ENCODE results near the gene MAPRE2.
"Not testable (repeated sequence)": the region's sequence is repeated elsewhere in the genome, so short reads cannot be mapped to it uniquely, and the experiment has no call there.

Gene MAPRE2

DNA sequence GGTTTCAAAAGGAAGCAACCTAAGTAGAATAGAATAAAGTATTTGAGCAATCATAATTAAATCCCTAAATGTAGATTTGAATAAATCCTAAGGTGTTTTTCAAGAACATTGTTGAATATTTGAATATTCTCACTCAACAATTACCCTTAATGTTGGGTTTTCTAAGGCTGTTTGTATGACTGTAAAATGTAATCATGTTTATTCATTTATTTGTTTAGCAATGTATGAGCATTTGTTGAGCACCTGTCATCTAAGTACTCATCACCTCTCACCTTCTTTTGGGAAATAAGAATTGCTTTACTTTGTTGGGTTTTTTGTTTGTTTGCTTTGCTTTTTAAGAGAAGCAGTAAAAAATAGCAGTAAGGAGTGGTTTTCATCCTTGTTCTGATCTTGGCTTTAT is 66.0 kb downstream of the MAPRE2 start:
- TF ChIP-seq, protein P1, sequence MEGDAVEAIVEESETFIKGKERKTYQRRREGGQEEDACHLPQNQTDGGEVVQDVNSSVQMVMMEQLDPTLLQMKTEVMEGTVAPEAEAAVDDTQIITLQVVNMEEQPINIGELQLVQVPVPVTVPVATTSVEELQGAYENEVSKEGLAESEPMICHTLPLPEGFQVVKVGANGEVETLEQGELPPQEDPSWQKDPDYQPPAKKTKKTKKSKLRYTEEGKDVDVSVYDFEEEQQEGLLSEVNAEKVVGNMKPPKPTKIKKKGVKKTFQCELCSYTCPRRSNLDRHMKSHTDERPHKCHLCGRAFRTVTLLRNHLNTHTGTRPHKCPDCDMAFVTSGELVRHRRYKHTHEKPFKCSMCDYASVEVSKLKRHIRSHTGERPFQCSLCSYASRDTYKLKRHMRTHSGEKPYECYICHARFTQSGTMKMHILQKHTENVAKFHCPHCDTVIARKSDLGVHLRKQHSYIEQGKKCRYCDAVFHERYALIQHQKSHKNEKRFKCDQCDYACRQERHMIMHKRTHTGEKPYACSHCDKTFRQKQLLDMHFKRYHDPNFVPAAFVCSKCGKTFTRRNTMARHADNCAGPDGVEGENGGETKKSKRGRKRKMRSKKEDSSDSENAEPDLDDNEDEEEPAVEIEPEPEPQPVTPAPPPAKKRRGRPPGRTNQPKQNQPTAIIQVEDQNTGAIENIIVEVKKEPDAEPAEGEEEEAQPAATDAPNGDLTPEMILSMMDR (IDR thresholded peaks at IDR 0.05; ENCODE audit: low read length), result no peak
- TF ChIP-seq EZH2 (optimal IDR thresholded peaks at IDR 0.05; ENCODE audit: low read depth, low read length) (no peak), EZH2phosphoT487 (IDR thresholded peaks at IDR 0.05; ENCODE audit: low read length) (no peak)
- Histone ChIP-seq H4K20me1 (ENCODE audit: insufficient read depth, low read length) (no peaks in the 10 kb centered on the region), H3F3A (ENCODE audit: insufficient read depth, low read length) (no peaks in the 10 kb centered on the region), H3K27me3 (replicated peaks; ENCODE audit: insufficient read depth, low read length) (no peaks in the 10 kb centered on the region), H3K9me3 (replicated peaks; ENCODE audit: insufficient read depth, low read length) (no peaks in the 10 kb centered on the region), H3K4me2 (ENCODE audit: low read depth, low read length) (no peak overlapping the region), H3K4me1 (ENCODE audit: low read length) (no peaks in the 10 kb centered on the region), H3K36me3 (replicated peaks; ENCODE audit: insufficient read depth, low read length) (no peaks in the 10 kb centered on the region), H3K27ac (ENCODE audit: low read length) (no peak overlapping the region), H3K9ac (ENCODE audit: low read length) (no peak overlapping the region), H3K9me2 (replicated peaks; ENCODE audit: insufficient read depth, low read length) (no peaks in the 10 kb centered on the region), H2AFZ (ENCODE audit: low read length) (no peak overlapping the region), H3K4me3 (ENCODE audit: low read length) (no peak overlapping the region), H3K79me2 (ENCODE audit: low read length) (no peaks in the 10 kb centered on the region)
- DNase-seq, result no peak

DNA sequence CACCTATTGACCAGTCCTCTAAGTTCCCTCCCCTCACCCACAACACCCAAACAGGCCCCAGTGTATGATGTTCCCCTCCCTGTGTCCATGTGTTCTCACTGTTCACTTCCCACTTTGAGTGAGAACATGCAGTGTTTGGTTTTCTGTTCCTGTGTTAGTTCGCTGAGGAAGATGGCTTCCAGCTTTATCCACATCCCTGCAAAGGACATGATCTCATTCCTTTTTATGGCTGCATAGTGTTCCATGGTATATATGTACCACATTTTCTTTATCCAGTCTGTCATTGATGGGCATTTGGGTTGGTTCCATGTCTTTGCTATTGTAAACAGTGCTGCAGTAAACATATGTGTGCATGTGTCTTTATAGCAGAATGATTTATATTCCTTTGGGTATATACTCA is 66.9 kb downstream of the MAPRE2 start:
- not testable (repeated sequence) for H4K20me1 ChIP-seq (ENCODE audit: insufficient read depth, low read length); H3K4me3 ChIP-seq (ENCODE audit: low read length); H3K36me3 ChIP-seq (replicated peaks; ENCODE audit: insufficient read depth, low read length); H3K4me2 ChIP-seq (ENCODE audit: low read depth, low read length); H3K4me1 ChIP-seq (ENCODE audit: low read length); H3K79me2 ChIP-seq (ENCODE audit: low read length); H3K9me2 ChIP-seq (replicated peaks; ENCODE audit: insufficient read depth, low read length); H3F3A ChIP-seq (ENCODE audit: insufficient read depth, low read length); H3K9me3 ChIP-seq (replicated peaks; ENCODE audit: insufficient read depth, low read length); H3K9ac ChIP-seq (ENCODE audit: low read length); H2AFZ ChIP-seq (ENCODE audit: low read length); H3K27ac ChIP-seq (ENCODE audit: low read length); DNase-seq; H3K27me3 ChIP-seq (replicated peaks; ENCODE audit: insufficient read depth, low read length)

DNA sequence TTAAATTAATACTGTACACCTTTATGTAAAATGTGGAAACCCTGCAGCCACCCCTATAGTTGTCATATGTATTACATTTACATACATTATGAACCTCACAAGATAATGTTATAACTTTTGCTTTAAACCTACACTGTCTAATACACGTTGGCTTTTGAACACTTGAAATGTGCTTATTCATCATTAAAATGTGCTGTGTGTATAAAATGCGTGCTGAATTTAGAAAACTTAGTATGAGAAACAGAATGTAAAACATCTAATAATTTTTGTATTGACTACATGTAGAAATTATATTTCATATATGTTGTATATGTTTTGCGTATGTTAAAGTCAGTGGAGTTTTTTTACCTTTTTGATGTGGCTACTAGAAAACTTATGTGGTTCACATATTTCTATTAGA is 68.8 kb downstream of the MAPRE2 start:
- Histone ChIP-seq H3K9me2 (replicated peaks; ENCODE audit: insufficient read depth, low read length) (no peaks in the 10 kb centered on the region), H3K27ac (ENCODE audit: low read length) (no peak overlapping the region), H3K79me2 (ENCODE audit: low read length) (no peaks in the 10 kb centered on the region), H3K9ac (ENCODE audit: low read length) (no peak overlapping the region), H3K4me2 (ENCODE audit: low read depth, low read length) (no peak overlapping the region), H3K4me3 (ENCODE audit: low read length) (no peak overlapping the region), H2AFZ (ENCODE audit: low read length) (no peak overlapping the region), H3K9me3 (replicated peaks; ENCODE audit: insufficient read depth, low read length) (no peaks in the 10 kb centered on the region), H4K20me1 (ENCODE audit: insufficient read depth, low read length) (no peaks in the 10 kb centered on the region), H3K36me3 (replicated peaks; ENCODE audit: insufficient read depth, low read length) (no peaks in the 10 kb centered on the region), H3K4me1 (ENCODE audit: low read length) (no peaks in the 10 kb centered on the region), H3K27me3 (replicated peaks; ENCODE audit: insufficient read depth, low read length) (no peaks in the 10 kb centered on the region), H3F3A (ENCODE audit: insufficient read depth, low read length) (no peaks in the 10 kb centered on the region)
- TF ChIP-seq EZH2 (optimal IDR thresholded peaks at IDR 0.05; ENCODE audit: low read depth, low read length), result no peak
- TF ChIP-seq EZH2phosphoT487 (IDR thresholded peaks at IDR 0.05; ENCODE audit: low read length), result no peak
- TF ChIP-seq, protein P1 (IDR thresholded peaks at IDR 0.05; ENCODE audit: low read length), result no peak
- DNase-seq, result no peak

DNA sequence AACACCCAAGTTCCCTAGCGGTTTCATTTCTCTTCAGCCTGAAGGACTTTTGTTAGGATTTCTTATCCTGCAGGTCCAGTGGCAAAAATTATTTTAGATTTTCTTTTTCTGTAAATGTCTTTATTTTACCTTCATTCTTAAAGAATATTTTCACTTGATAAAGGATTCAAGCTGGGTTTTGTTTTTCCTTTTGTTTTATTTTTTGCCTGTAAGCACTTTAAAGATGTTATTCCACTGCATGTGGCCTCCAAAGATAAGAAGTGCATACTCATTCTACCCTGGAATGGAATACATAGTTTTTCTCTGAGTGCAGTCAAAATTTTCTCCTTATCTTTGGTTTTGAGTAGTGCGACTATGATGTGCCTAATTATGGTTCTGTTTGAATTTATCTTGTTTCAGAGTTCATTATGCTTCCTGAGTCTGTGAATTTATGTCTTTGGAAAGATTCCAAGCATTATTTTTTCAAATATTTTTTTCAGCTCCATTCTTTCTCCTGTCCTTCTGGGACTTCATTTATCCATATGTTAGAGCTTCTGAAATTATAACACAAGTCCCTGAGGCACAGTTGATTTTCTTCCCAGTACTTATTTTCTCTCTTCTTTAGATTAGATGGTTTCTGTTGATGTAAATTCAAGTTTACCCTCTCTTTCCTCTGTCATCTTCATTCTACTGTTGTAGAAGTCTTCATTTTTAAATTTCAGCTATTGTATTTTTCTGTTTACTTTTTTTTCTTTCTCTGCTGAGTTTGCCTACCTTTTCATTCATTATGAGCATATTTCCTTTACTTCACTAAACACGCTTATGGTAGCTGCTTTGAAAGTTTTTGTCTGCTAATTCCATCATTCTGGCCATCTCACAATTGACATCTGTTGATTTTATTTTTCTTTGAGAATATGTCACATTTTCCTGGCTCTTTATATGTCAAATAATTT is 69.6 kb downstream of the MAPRE2 start:
- H3K27me3 ChIP-seq (replicated peaks; ENCODE audit: insufficient read depth, low read length), result no peaks in the 10 kb centered on the region
- no peaks in the 10 kb centered on the region for H3K79me2 ChIP-seq (ENCODE audit: low read length)
- no peak for TF ChIP-seq EZH2 (optimal IDR thresholded peaks at IDR 0.05; ENCODE audit: low read depth, low read length)
- TF ChIP-seq, protein P1 (IDR thresholded peaks at IDR 0.05; ENCODE audit: low read length), result no peak
- TF ChIP-seq EZH2phosphoT487 (IDR thresholded peaks at IDR 0.05; ENCODE audit: low read length), result no peak
- H4K20me1 ChIP-seq (ENCODE audit: insufficient read depth, low read length), result no peaks in the 10 kb centered on the region
- H3K4me3 ChIP-seq (ENCODE audit: low read length), result no peak overlapping the region
- H3K27ac ChIP-seq (ENCODE audit: low read length), result no peak overlapping the region
- H3K9ac ChIP-seq (ENCODE audit: low read length), result no peak overlapping the region
- DNase-seq, result no peak
- no peaks in the 10 kb centered on the region for H3K9me2 ChIP-seq (replicated peaks; ENCODE audit: insufficient read depth, low read length)
- H3K36me3 ChIP-seq (replicated peaks; ENCODE audit: insufficient read depth, low read length), result no peaks in the 10 kb centered on the region
- no peaks in the 10 kb centered on the region for H3F3A ChIP-seq (ENCODE audit: insufficient read depth, low read length)
- no peaks in the 10 kb centered on the region for H3K9me3 ChIP-seq (replicated peaks; ENCODE audit: insufficient read depth, low read length)
- no peak overlapping the region for H2AFZ ChIP-seq (ENCODE audit: low read length)
- no peaks in the 10 kb centered on the region for H3K4me1 ChIP-seq (ENCODE audit: low read length)
- no peak overlapping the region for H3K4me2 ChIP-seq (ENCODE audit: low read depth, low read length)
